A673 (cell line): Measurements from ENCODE around the gene MGMT.

ENCODE experiments used
- EZH2 ChIP-seq: fragments of 200-600 bp; sonication (generic); IDR thresholded peaks from 2 replicates; pipeline ENCODE4 v1.6.1; 2017; ENCODE audit warnings: borderline replicate concordance, low read depth, mild to moderate bottlenecking, mixed read lengths, antibody characterized with exemption, low read length; ENCODE audit not compliant: poor library complexity, severe bottlenecking
- TF ChIP-seq, protein P1 (sequence below): fragments of 300-800, 200-600 bp; sonication (generic); conservative IDR thresholded peaks from 2 replicates; pipeline ENCODE4 v1.5.1; 2017; ENCODE audit warnings: low read depth, mild to moderate bottlenecking, antibody characterized with exemption, low read length, moderate library complexity, mixed read lengths

DNA sequence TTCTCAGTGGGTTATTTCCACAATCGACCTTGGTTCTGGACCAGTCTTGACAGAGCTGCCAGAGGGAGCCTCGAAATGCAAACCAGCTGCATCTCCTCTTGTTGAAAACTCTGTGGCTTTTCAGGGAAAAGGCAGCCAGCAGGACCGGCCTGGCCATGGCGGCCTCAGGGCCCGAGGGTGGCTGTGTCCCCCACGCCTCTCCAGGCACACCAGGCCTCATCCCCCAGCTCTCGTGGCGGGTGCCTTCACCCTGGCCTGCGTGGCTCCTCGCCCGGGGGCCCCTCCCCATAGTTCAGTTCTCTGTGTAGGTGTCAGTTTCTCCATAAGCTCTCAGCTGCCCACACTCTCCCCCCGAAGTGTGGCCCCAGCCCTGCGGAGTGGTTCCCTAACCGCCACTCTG is 63.5 kb downstream of the MGMT start:
- TF ChIP-seq, protein P1, sequence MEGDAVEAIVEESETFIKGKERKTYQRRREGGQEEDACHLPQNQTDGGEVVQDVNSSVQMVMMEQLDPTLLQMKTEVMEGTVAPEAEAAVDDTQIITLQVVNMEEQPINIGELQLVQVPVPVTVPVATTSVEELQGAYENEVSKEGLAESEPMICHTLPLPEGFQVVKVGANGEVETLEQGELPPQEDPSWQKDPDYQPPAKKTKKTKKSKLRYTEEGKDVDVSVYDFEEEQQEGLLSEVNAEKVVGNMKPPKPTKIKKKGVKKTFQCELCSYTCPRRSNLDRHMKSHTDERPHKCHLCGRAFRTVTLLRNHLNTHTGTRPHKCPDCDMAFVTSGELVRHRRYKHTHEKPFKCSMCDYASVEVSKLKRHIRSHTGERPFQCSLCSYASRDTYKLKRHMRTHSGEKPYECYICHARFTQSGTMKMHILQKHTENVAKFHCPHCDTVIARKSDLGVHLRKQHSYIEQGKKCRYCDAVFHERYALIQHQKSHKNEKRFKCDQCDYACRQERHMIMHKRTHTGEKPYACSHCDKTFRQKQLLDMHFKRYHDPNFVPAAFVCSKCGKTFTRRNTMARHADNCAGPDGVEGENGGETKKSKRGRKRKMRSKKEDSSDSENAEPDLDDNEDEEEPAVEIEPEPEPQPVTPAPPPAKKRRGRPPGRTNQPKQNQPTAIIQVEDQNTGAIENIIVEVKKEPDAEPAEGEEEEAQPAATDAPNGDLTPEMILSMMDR, result no peak
- no peak for TF ChIP-seq EZH2
